HEK293 (cell line): ENCODE measurements around the gene PDPK1.

Experiments used
- HOXA7 ChIP-seq: sonication (generic); formaldehyde crosslinking; IDR thresholded peaks from 2 replicates; pipeline ENCODE4 v1.8.1; 2022; ENCODE audit warnings: missing genetic modification reagents, borderline replicate concordance
- KLF10 ChIP-seq: fragments of 450-650 bp; IDR thresholded peaks from 2 replicates; pipeline ENCODE4 v1.5.1; 2018; ENCODE audit warnings: missing biosample characterization, mild to moderate bottlenecking, missing genetic modification characterization
- KLF17 ChIP-seq: fragments of 450-650 bp; formaldehyde crosslinking; IDR thresholded peaks from 2 replicates; pipeline ENCODE4 v1.5.1; 2016; ENCODE audit warnings: missing biosample characterization, missing genetic modification characterization
- KLF7 ChIP-seq: fragments of 450-650 bp; formaldehyde crosslinking; IDR thresholded peaks from 2 replicates; pipeline ENCODE4 v1.5.1; 2016; ENCODE audit warnings: missing biosample characterization, missing genetic modification characterization, borderline replicate concordance
- PRDM6 ChIP-seq: fragments of 450-650 bp; formaldehyde crosslinking; IDR thresholded peaks from 2 replicates; pipeline ENCODE4 v1.5.1; 2017; ENCODE audit warnings: missing biosample characterization, missing genetic modification characterization
- SP2 ChIP-seq: fragments of 450-650 bp; formaldehyde crosslinking; IDR thresholded peaks from 2 replicates; pipeline ENCODE4 v1.5.1; 2016; ENCODE audit warnings: missing biosample characterization, missing genetic modification characterization
- ZNF521 ChIP-seq: fragments of 450-650 bp; formaldehyde crosslinking; IDR thresholded peaks from 2 replicates; pipeline ENCODE4 v1.5.1; 2017; ENCODE audit warnings: missing biosample characterization, mild to moderate bottlenecking, missing genetic modification characterization
- TF ChIP-seq, protein P1 (sequence below): fragments of 450-650 bp; formaldehyde crosslinking; IDR thresholded peaks from 2 replicates; pipeline ENCODE4 v1.5.1; 2016; ENCODE audit warnings: missing biosample characterization, missing genetic modification characterization, borderline replicate concordance
- TF ChIP-seq, protein P2 (sequence below): fragments of 450-650 bp; formaldehyde crosslinking; conservative IDR thresholded peaks from 2 replicates; pipeline ENCODE4 v1.5.1; 2016; ENCODE audit warnings: low read depth, missing biosample characterization, missing genetic modification characterization
- TF ChIP-seq, protein P3 (sequence below): fragments of 450-650 bp; formaldehyde crosslinking; IDR thresholded peaks from 2 replicates; pipeline ENCODE4 v1.5.1; 2016; ENCODE audit warnings: missing biosample characterization, missing genetic modification characterization

Gene PDPK1

GRCh38 chr16:2500918-2501750 lies 36.7 kb upstream of the PDPK1 start (continued):
- TF ChIP-seq, protein P1, sequence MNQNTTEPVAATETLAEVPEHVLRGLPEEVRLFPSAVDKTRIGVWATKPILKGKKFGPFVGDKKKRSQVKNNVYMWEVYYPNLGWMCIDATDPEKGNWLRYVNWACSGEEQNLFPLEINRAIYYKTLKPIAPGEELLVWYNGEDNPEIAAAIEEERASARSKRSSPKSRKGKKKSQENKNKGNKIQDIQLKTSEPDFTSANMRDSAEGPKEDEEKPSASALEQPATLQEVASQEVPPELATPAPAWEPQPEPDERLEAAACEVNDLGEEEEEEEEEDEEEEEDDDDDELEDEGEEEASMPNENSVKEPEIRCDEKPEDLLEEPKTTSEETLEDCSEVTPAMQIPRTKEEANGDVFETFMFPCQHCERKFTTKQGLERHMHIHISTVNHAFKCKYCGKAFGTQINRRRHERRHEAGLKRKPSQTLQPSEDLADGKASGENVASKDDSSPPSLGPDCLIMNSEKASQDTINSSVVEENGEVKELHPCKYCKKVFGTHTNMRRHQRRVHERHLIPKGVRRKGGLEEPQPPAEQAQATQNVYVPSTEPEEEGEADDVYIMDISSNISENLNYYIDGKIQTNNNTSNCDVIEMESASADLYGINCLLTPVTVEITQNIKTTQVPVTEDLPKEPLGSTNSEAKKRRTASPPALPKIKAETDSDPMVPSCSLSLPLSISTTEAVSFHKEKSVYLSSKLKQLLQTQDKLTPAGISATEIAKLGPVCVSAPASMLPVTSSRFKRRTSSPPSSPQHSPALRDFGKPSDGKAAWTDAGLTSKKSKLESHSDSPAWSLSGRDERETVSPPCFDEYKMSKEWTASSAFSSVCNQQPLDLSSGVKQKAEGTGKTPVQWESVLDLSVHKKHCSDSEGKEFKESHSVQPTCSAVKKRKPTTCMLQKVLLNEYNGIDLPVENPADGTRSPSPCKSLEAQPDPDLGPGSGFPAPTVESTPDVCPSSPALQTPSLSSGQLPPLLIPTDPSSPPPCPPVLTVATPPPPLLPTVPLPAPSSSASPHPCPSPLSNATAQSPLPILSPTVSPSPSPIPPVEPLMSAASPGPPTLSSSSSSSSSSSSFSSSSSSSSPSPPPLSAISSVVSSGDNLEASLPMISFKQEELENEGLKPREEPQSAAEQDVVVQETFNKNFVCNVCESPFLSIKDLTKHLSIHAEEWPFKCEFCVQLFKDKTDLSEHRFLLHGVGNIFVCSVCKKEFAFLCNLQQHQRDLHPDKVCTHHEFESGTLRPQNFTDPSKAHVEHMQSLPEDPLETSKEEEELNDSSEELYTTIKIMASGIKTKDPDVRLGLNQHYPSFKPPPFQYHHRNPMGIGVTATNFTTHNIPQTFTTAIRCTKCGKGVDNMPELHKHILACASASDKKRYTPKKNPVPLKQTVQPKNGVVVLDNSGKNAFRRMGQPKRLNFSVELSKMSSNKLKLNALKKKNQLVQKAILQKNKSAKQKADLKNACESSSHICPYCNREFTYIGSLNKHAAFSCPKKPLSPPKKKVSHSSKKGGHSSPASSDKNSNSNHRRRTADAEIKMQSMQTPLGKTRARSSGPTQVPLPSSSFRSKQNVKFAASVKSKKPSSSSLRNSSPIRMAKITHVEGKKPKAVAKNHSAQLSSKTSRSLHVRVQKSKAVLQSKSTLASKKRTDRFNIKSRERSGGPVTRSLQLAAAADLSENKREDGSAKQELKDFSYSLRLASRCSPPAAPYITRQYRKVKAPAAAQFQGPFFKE (tag by site-specific recombination), result 0 out of 2 replicates have a peak, but pooled peaks have one; percentile 38
- TF ChIP-seq, protein P2, sequence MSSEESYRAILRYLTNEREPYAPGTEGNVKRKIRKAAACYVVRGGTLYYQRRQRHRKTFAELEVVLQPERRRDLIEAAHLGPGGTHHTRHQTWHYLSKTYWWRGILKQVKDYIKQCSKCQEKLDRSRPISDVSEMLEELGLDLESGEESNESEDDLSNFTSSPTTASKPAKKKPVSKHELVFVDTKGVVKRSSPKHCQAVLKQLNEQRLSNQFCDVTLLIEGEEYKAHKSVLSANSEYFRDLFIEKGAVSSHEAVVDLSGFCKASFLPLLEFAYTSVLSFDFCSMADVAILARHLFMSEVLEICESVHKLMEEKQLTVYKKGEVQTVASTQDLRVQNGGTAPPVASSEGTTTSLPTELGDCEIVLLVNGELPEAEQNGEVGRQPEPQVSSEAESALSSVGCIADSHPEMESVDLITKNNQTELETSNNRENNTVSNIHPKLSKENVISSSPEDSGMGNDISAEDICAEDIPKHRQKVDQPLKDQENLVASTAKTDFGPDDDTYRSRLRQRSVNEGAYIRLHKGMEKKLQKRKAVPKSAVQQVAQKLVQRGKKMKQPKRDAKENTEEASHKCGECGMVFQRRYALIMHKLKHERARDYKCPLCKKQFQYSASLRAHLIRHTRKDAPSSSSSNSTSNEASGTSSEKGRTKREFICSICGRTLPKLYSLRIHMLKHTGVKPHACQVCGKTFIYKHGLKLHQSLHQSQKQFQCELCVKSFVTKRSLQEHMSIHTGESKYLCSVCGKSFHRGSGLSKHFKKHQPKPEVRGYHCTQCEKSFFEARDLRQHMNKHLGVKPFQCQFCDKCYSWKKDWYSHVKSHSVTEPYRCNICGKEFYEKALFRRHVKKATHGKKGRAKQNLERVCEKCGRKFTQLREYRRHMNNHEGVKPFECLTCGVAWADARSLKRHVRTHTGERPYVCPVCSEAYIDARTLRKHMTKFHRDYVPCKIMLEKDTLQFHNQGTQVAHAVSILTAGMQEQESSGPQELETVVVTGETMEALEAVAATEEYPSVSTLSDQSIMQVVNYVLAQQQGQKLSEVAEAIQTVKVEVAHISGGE, result no peak
- TF ChIP-seq ZNF521 (no peak), KLF7 (tag by site-specific recombination) (no peak), PRDM6 (tag by site-specific recombination) (no peak), KLF17 (peak; percentile 82; the same call in 1 of the 2 replicates), KLF10 (tag by site-specific recombination) (0 out of 2 replicates have a peak, but pooled peaks have one; percentile 46), HOXA7 (CRISPR knock-in tag) (no peak), SP2 (tag by site-specific recombination) (peak; percentile 90)
- TF ChIP-seq, protein P3, sequence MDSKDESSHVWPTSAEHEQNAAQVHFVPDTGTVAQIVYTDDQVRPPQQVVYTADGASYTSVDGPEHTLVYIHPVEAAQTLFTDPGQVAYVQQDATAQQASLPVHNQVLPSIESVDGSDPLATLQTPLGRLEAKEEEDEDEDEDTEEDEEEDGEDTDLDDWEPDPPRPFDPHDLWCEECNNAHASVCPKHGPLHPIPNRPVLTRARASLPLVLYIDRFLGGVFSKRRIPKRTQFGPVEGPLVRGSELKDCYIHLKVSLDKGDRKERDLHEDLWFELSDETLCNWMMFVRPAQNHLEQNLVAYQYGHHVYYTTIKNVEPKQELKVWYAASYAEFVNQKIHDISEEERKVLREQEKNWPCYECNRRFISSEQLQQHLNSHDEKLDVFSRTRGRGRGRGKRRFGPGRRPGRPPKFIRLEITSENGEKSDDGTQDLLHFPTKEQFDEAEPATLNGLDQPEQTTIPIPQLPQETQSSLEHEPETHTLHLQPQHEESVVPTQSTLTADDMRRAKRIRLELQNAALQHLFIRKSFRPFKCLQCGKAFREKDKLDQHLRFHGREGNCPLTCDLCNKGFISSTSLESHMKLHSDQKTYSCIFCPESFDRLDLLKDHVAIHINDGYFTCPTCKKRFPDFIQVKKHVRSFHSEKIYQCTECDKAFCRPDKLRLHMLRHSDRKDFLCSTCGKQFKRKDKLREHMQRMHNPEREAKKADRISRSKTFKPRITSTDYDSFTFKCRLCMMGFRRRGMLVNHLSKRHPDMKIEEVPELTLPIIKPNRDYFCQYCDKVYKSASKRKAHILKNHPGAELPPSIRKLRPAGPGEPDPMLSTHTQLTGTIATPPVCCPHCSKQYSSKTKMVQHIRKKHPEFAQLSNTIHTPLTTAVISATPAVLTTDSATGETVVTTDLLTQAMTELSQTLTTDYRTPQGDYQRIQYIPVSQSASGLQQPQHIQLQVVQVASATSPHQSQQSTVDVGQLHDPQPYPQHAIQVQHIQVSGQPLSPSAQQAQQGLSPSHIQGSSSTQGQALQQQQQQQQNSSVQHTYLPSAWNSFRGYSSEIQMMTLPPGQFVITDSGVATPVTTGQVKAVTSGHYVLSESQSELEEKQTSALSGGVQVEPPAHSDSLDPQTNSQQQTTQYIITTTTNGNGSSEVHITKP (tag by site-specific recombination), result peak; percentile 70
